ENCODE measurements around the gene STOM.

DNA sequence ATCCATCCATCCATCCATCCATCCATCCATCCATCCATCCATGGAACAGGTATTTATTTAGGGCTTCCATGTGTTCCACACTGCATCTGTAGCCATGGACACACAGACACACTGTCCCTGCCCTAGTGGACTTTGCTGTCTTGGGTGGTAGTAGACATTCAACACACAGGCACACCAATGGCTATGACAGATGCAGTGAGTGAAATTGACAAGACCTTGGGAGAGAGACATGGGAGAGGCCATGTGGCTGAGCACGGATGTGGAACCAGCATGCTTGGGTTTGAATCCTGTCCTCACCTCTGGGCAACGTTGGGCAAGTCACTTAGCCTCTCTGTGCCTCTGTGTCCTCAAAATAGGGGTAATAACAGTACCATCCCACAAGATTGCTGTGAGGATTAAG is 45.3 kb downstream of the STOM start:
- TF ChIP-seq, protein P1, sequence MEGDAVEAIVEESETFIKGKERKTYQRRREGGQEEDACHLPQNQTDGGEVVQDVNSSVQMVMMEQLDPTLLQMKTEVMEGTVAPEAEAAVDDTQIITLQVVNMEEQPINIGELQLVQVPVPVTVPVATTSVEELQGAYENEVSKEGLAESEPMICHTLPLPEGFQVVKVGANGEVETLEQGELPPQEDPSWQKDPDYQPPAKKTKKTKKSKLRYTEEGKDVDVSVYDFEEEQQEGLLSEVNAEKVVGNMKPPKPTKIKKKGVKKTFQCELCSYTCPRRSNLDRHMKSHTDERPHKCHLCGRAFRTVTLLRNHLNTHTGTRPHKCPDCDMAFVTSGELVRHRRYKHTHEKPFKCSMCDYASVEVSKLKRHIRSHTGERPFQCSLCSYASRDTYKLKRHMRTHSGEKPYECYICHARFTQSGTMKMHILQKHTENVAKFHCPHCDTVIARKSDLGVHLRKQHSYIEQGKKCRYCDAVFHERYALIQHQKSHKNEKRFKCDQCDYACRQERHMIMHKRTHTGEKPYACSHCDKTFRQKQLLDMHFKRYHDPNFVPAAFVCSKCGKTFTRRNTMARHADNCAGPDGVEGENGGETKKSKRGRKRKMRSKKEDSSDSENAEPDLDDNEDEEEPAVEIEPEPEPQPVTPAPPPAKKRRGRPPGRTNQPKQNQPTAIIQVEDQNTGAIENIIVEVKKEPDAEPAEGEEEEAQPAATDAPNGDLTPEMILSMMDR (IDR thresholded peaks at IDR 0.05) = no peak
- no peak for TF ChIP-seq POLR2A (IDR thresholded peaks at IDR 0.05)

Measured in body of pancreas (tissue), 4 donors.